Activated CD4-positive, alpha-beta T cell treated with anti-CD3 and anti-CD28 coated beads, Interleukin-2, Interleukin-4, amounts not matched to agents 100 ng/mL and 50 ng/mL, durations not matched to agents 16 hours and 8 hours (primary cell): Measurements from ENCODE around the gene SPAG5.

ENCODE experiments used
- DNase-seq: peaks from one replicate; pipeline ENCODE4 v3.0.0-alpha.2; 2020; ENCODE audit warnings: low spot score

Gene SPAG5

GRCh38 chr17:28571361-28572122 lies 27.3 kb downstream of the SPAG5 start, which contains the start of gene PIGS:
Gene PIGS, minus strand, starts transcription at chr17:28571524. Its CDS starts 28 bp downstream, at chr17:28571496.
- DNase-seq, result peak; percentile 96

GRCh38 chr17:28570716-28571360 lies 28.0 kb downstream of the SPAG5 start:
- DNase-seq, result peak; percentile 46

- DNase-seq, result no peak
Measured at GRCh38 chr17:28569446-28569845, 29.4 kb downstream of the SPAG5 start.

GRCh38 chr17:28567604-28568003 lies 31.2 kb downstream of the SPAG5 start:
- DNase-seq, result no peak

- no peak for DNase-seq
Measured at GRCh38 chr17:28563475-28563874, 35.4 kb downstream of the SPAG5 start.

GRCh38 chr17:28555022-28555421 lies 43.8 kb downstream of the SPAG5 start:
- DNase-seq, result no peak

- DNase-seq, result no peak
Measured at GRCh38 chr17:28554565-28554964, 44.3 kb downstream of the SPAG5 start.

GRCh38 chr17:28553000-28553505 lies 45.8 kb downstream of the SPAG5 start:
- no peak for DNase-seq

- peak; percentile 75 for DNase-seq
Measured at GRCh38 chr17:28552176-28552999, 46.4 kb downstream of the SPAG5 start, which contains the start of gene UNC119. Gene UNC119, minus strand, starts transcription at chr17:28552624. Its CDS starts 67 bp downstream, at chr17:28552557.

GRCh38 chr17:28551421-28552175 lies 47.2 kb downstream of the SPAG5 start:
- no peak for DNase-seq

GRCh38 chr17:28550858-28551257 lies 48.0 kb downstream of the SPAG5 start:
- no peak for DNase-seq

- peak; percentile 68 for DNase-seq
Measured at GRCh38 chr17:28549236-28550132, 49.3 kb downstream of the SPAG5 start.

- DNase-seq, result no peak
Measured at GRCh38 chr17:28548417-28549130, 50.3 kb downstream of the SPAG5 start.

- DNase-seq, result peak; percentile 86
Measured at GRCh38 chr17:28547623-28548416, 51.0 kb downstream of the SPAG5 start.

- DNase-seq, result no peak
Measured at GRCh38 chr17:28547096-28547622, 51.7 kb downstream of the SPAG5 start.

- DNase-seq, result no peak
Measured at GRCh38 chr17:28545787-28546415, 52.9 kb downstream of the SPAG5 start.

- DNase-seq, result no peak
Measured at GRCh38 chr17:28545141-28545503, 53.7 kb downstream of the SPAG5 start.

- no peak for DNase-seq
Measured at GRCh38 chr17:28544402-28545140, 54.3 kb downstream of the SPAG5 start.
